Endodermal cell (in vitro differentiated cells): ENCODE results near the gene WNT8B. TPM values are rescaled to one million over a fixed set of nuclear protein-coding genes. Genes with fewer than 3 reads are reported as not detected.

Experiments used
- DNase-seq: peaks from one replicate; pipeline ENCODE4 v3.0.0-alpha.2; 2017
- H3K27ac ChIP-seq: 2 replicates; pipeline ENCODE4 v1.5.1; 2013; ENCODE audit warnings: mild to moderate bottlenecking, low read depth, low read length, moderate library complexity
- H3K27me3 ChIP-seq: 2 replicates; pipeline ENCODE4 v1.6.1; 2013; ENCODE audit warnings: mild to moderate bottlenecking, low read length, moderate library complexity; ENCODE audit not compliant: insufficient read depth, control insufficient read depth, poor library complexity, severe bottlenecking
- H3K36me3 ChIP-seq: 2 replicates; pipeline ENCODE4 v1.7.0; 2013; ENCODE audit warnings: mild to moderate bottlenecking, low read length, moderate library complexity; ENCODE audit not compliant: control insufficient read depth, insufficient read depth
- H3K4me1 ChIP-seq: one replicate; pipeline ENCODE4 v1.7.0; 2013; ENCODE audit warnings: low read length; ENCODE audit not compliant: control insufficient read depth, insufficient read depth
- H3K4me3 ChIP-seq: 2 replicates; pipeline ENCODE4 v1.5.1; 2013; ENCODE audit warnings: mild to moderate bottlenecking, low read length, moderate library complexity
- H3K9ac ChIP-seq: 2 replicates; pipeline ENCODE4 v1.6.1; 2013; ENCODE audit warnings: mild to moderate bottlenecking, low read length, moderate library complexity; ENCODE audit not compliant: poor library complexity, severe bottlenecking; ENCODE audit errors: extremely low read depth
- H3K9me3 ChIP-seq: 2 replicates; pipeline ENCODE4 v1.6.1; 2013; ENCODE audit warnings: mild to moderate bottlenecking, low read length, moderate library complexity; ENCODE audit not compliant: control insufficient read depth
- H3K27ac Mint-ChIP-seq: 2 replicates; pipeline ENCODE4 v1.8.0; 2020; ENCODE audit warnings: mixed read lengths
- H3K27me3 Mint-ChIP-seq: 2 replicates; pipeline ENCODE4 v1.8.0; 2021; ENCODE audit warnings: mild to moderate bottlenecking, mixed read lengths; ENCODE audit not compliant: insufficient read depth
- H3K36me3 Mint-ChIP-seq: 2 replicates; pipeline ENCODE4 v1.8.0; 2020; ENCODE audit warnings: low read depth, mixed read lengths
- H3K4me1 Mint-ChIP-seq: 2 replicates; pipeline ENCODE4 v1.8.0; 2020; ENCODE audit warnings: mixed read lengths
- H3K4me3 Mint-ChIP-seq: 2 replicates; pipeline ENCODE4 v1.8.0; 2020; ENCODE audit warnings: mild to moderate bottlenecking, moderate library complexity, mixed read lengths
- H3K9me3 Mint-ChIP-seq: 2 replicates; pipeline ENCODE4 v1.8.0; 2020; ENCODE audit warnings: mild to moderate bottlenecking, mixed read lengths
- CTCF ChIP-seq: fragments of 200-600 bp; sonication (generic); conservative IDR thresholded peaks from 2 replicates; pipeline ENCODE4 v1.5.0; 2021; ENCODE audit warnings: antibody characterized with exemption, mild to moderate bottlenecking
- WGBS, 2 experiments: methylation state at CpG; one replicate each; pipeline versions ENCODE4 v1.1.5 to v1.1.7; 2013; ENCODE audit warnings: missing lambda C conversion rate in 2 of 2, mixed read lengths in 1 of 2; ENCODE audit not compliant: insufficient coverage in 1 of 2, insufficient read length in 1 of 2; 5-methylcytosine and 5-hydroxymethylcytosine counted together
- total RNA-seq, 2 donors: library from RNA; stranded (reverse); fragmentation: NEBNext Ultra II Directional in 1 of 2; extraction: Animal tissue kit (Norgen Biotek cat#: 25700) in 1 of 2; gene quantifications; 2 replicates in 1 of 2; 3 replicates in 1 of 2; pipeline ENCODE4 v1.2.1, GENCODE V29; 2021

WNT8B gene
- total RNA-seq, 2 donors from 2014 or later, result 0.13 TPM; not detected in 1

- Histone ChIP-seq H3K4me1 (no peaks in the 10 kb centered on the region), H3K36me3 (no peaks in the 10 kb centered on the region), H3K9ac (no peak overlapping the region), H3K4me3 (no peak overlapping the region), H3K9me3 (no peaks in the 10 kb centered on the region), H3K27me3 (peaks cover 91% of the 10 kb centered on the region), H3K27ac (no peak overlapping the region)
- no peak for DNase-seq
- peaks cover 89% of the 10 kb centered on the region for H3K27me3 Mint-ChIP-seq
- H3K36me3 Mint-ChIP-seq, result no peaks in the 10 kb centered on the region
- no peaks in the 10 kb centered on the region for H3K4me1 Mint-ChIP-seq
- no peak overlapping the region for H3K4me3 Mint-ChIP-seq
- H3K27ac Mint-ChIP-seq, result no peak overlapping the region
- no peak for TF ChIP-seq CTCF
- no peaks in the 10 kb centered on the region for H3K9me3 Mint-ChIP-seq
Measured at GRCh38 chr10:100468978-100469377, 6.2 kb downstream of the WNT8B start.

- Histone ChIP-seq H3K9ac (no peak overlapping the region), H3K4me1 (no peaks in the 10 kb centered on the region), H3K27ac (no peak overlapping the region), H3K27me3 (peaks cover 89% of the 10 kb centered on the region), H3K4me3 (no peak overlapping the region), H3K36me3 (no peaks in the 10 kb centered on the region), H3K9me3 (no peaks in the 10 kb centered on the region)
- H3K27ac Mint-ChIP-seq, result no peak overlapping the region
- H3K9me3 Mint-ChIP-seq, result no peaks in the 10 kb centered on the region
- no peak overlapping the region for H3K4me3 Mint-ChIP-seq
- WGBS, 2 experiments, result 80 to 89% methylated on average over 1 of the region's 1 CpG
- TF ChIP-seq CTCF, result no peak
- no peak for DNase-seq
- H3K4me1 Mint-ChIP-seq, result no peaks in the 10 kb centered on the region
- peaks cover 90% of the 10 kb centered on the region for H3K27me3 Mint-ChIP-seq
- H3K36me3 Mint-ChIP-seq, result no peaks in the 10 kb centered on the region
Measured at GRCh38 chr10:100469756-100470155, 6.9 kb downstream of the WNT8B start.

GRCh38 chr10:100470367-100470766 is 7.6 kb downstream of the WNT8B start:
- Mint-ChIP-seq H3K9me3 (no peaks in the 10 kb centered on the region), H3K36me3 (no peaks in the 10 kb centered on the region), H3K4me3 (no peak overlapping the region), H3K4me1 (no peaks in the 10 kb centered on the region), H3K27me3 (peaks cover 91% of the 10 kb centered on the region), H3K27ac (no peak overlapping the region)
- Histone ChIP-seq H3K9me3 (no peaks in the 10 kb centered on the region), H3K27ac (no peak overlapping the region), H3K4me3 (no peak overlapping the region), H3K9ac (no peak overlapping the region), H3K27me3 (peaks cover 86% of the 10 kb centered on the region), H3K36me3 (no peaks in the 10 kb centered on the region), H3K4me1 (no peaks in the 10 kb centered on the region)
- 88 to 93% methylated on average over 3 of the region's 3 CpGs for WGBS, 2 experiments
- no peak for DNase-seq
- TF ChIP-seq CTCF, result no peak
